Neural progenitor cell (in vitro differentiated cells): ENCODE data around the gene AP1AR. TPM values are rescaled to one million over a fixed set of nuclear protein-coding genes. Genes with fewer than 3 reads are reported as not detected.

ENCODE experiments used
- DNase-seq: peaks from one replicate; pipeline ENCODE4 v3.0.0-alpha.2; 2016; ENCODE audit warnings: low spot score
- H2AFZ ChIP-seq: fragments of 200-600 bp; sonication (generic); replicated peaks from 2 replicates; pipeline ENCODE4 v1.6.1; 2016; ENCODE audit warnings: antibody characterized with exemption
- H3F3A ChIP-seq: fragments of 200-600 bp; sonication (generic); 2 replicates; pipeline ENCODE4 v1.6.1; 2016; ENCODE audit warnings: antibody characterized with exemption, low read depth
- H3K27ac ChIP-seq: fragments of 200-600 bp; sonication (generic); 2 replicates; pipeline ENCODE4 v1.5.1; 2016; ENCODE audit warnings: mild to moderate bottlenecking
- H3K27me3 ChIP-seq: fragments of 200-600 bp; sonication (generic); 2 replicates; pipeline ENCODE4 v1.6.1; 2016; ENCODE audit warnings: mild to moderate bottlenecking, moderate library complexity
- H3K36me3 ChIP-seq: fragments of 200-600 bp; sonication (generic); 2 replicates; pipeline ENCODE4 v1.5.1; 2016
- H3K4me1 ChIP-seq: fragments of 200-600 bp; sonication (generic); 2 replicates; pipeline ENCODE4 v1.6.1; 2016; ENCODE audit warnings: mixed run types
- H3K4me2 ChIP-seq: fragments of 200-600 bp; sonication (generic); 2 replicates; pipeline ENCODE4 v1.6.1; 2016
- H3K4me3 ChIP-seq: fragments of 200-600 bp; sonication (generic); 2 replicates; pipeline ENCODE4 v1.5.1; 2016
- H3K79me2 ChIP-seq: fragments of 200-600 bp; sonication (generic); 2 replicates; pipeline ENCODE4 v1.6.1; 2016; ENCODE audit warnings: low read depth
- H3K9ac ChIP-seq: fragments of 200-600 bp; sonication (generic); 2 replicates; pipeline ENCODE4 v1.6.1; 2016
- H3K9me3 ChIP-seq: fragments of 200-600 bp; sonication (generic); 2 replicates; pipeline ENCODE4 v1.5.1; 2016; ENCODE audit warnings: low read depth
- H4K20me1 ChIP-seq: fragments of 200-600 bp; sonication (generic); 2 replicates; pipeline ENCODE4 v1.6.1; 2016; ENCODE audit warnings: low read depth
- H3K27ac Mint-ChIP-seq: 3 replicates; pipeline ENCODE4 v1.8.0; 2021; ENCODE audit warnings: mixed read lengths
- H3K27me3 Mint-ChIP-seq: 2 replicates; pipeline ENCODE4 v1.8.0; 2022; ENCODE audit warnings: low read depth, mild to moderate bottlenecking, inconsistent platforms, moderate library complexity, mixed read lengths; ENCODE audit not compliant: insufficient read depth
- H3K36me3 Mint-ChIP-seq: 3 replicates; pipeline ENCODE4 v1.8.0; 2021; ENCODE audit warnings: mixed read lengths
- H3K4me1 Mint-ChIP-seq: 3 replicates; pipeline ENCODE4 v1.8.0; 2021; ENCODE audit warnings: mixed read lengths
- H3K4me3 Mint-ChIP-seq: 3 replicates; pipeline ENCODE4 v1.8.0; 2021; ENCODE audit warnings: mild to moderate bottlenecking, moderate library complexity, mixed read lengths
- H3K9me3 Mint-ChIP-seq: 3 replicates; pipeline ENCODE4 v1.8.0; 2020; ENCODE audit warnings: mixed read lengths
- EZH2 ChIP-seq: fragments of 200-600 bp; sonication (generic); IDR thresholded peaks from 2 replicates; pipeline ENCODE4 v1.6.1; 2017; ENCODE audit warnings: antibody characterized with exemption, mild to moderate bottlenecking, moderate library complexity
- EZH2phosphoT487 ChIP-seq: fragments of 200-600 bp; sonication (generic); IDR thresholded peaks from 2 replicates; pipeline ENCODE4 v1.6.1; 2017; ENCODE audit warnings: antibody characterized with exemption
- total RNA-seq: library from RNA; depleted of rRNA; stranded (reverse); fragments of >200 nt; gene quantifications from 2 replicates; pipeline ENCODE4 v1.2.3, GENCODE V29; 2015; ENCODE audit warnings: low replicate concordance
- TF ChIP-seq, protein P1 (sequence below): fragments of 200-600 bp; sonication (generic); IDR thresholded peaks from 2 replicates; pipeline ENCODE4 v1.5.1; 2017; ENCODE audit warnings: antibody characterized with exemption, mild to moderate bottlenecking

AP1AR gene
- total RNA-seq, 1 donor from 2014 or later, result 41.9 TPM

DNA sequence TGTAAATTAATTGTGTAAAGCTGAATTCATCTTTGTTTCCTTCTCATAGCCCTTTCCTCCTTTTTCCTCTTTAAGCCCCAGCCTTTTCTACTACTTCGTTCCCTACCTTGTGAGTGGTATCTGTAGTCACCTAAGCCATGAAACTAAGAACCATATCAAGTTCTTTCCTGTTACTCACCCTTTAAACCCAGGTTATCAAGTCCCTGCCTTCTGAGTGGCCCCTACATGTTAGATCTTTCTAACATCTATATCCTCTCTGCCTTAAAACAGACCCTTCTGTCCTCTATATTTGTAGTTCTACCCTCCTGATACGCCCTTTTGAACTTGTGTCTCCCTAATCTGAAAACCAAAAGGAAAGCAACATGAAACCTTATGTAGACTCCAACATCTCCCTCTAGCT lies 7.2 kb downstream of the AP1AR start:
- Histone ChIP-seq H3F3A (no peaks in the 10 kb centered on the region), H3K4me2 (no peak overlapping the region), H2AFZ (no peak overlapping the region), H3K9me3 (no peaks in the 10 kb centered on the region), H3K9ac (no peak overlapping the region), H3K36me3 (peaks cover 6% of the 10 kb centered on the region), H3K79me2 (peaks cover 98% of the 10 kb centered on the region), H3K4me1 (no peaks in the 10 kb centered on the region), H3K4me3 (no peak overlapping the region), H4K20me1 (peaks cover 60% of the 10 kb centered on the region), H3K27me3 (no peaks in the 10 kb centered on the region), H3K27ac (no peak overlapping the region)
- Mint-ChIP-seq H3K36me3 (no peaks in the 10 kb centered on the region), H3K27ac (no peak overlapping the region), H3K4me3 (no peak overlapping the region), H3K9me3 (no peaks in the 10 kb centered on the region), H3K27me3 (no peaks in the 10 kb centered on the region), H3K4me1 (peaks cover 6% of the 10 kb centered on the region)
- TF ChIP-seq EZH2 (no peak), EZH2phosphoT487 (no peak)
- TF ChIP-seq, protein P1, sequence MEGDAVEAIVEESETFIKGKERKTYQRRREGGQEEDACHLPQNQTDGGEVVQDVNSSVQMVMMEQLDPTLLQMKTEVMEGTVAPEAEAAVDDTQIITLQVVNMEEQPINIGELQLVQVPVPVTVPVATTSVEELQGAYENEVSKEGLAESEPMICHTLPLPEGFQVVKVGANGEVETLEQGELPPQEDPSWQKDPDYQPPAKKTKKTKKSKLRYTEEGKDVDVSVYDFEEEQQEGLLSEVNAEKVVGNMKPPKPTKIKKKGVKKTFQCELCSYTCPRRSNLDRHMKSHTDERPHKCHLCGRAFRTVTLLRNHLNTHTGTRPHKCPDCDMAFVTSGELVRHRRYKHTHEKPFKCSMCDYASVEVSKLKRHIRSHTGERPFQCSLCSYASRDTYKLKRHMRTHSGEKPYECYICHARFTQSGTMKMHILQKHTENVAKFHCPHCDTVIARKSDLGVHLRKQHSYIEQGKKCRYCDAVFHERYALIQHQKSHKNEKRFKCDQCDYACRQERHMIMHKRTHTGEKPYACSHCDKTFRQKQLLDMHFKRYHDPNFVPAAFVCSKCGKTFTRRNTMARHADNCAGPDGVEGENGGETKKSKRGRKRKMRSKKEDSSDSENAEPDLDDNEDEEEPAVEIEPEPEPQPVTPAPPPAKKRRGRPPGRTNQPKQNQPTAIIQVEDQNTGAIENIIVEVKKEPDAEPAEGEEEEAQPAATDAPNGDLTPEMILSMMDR, result no peak
- no peak for DNase-seq

DNA sequence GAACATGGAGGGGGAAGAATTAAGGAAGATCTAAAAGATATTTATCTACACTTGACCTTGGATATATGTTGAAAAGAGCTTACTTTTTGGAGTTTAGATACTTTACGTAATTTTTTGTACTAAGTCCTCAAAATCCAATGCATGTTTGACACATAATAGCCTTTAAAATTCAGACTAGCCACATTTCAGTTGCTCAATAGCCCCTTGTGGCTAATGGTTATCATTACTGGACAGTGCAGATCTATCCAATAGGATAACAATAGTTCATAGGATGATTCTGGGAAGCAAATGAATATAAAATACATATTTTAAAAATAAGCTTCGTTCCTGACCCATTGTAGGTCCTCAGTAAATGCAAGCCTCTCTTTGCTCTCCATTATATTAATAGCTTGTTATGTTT lies 13.8 kb downstream of the AP1AR start:
- H3K4me3 ChIP-seq, result no peak overlapping the region
- peaks cover 32% of the 10 kb centered on the region for H4K20me1 ChIP-seq
- no peak overlapping the region for H3K27ac ChIP-seq
- H3K9ac ChIP-seq, result no peak overlapping the region
- H3K4me3 Mint-ChIP-seq, result no peak overlapping the region
- no peaks in the 10 kb centered on the region for H3K27me3 ChIP-seq
- no peak overlapping the region for H2AFZ ChIP-seq
- H3K36me3 Mint-ChIP-seq, result no peaks in the 10 kb centered on the region
- peaks cover under 1% of the 10 kb centered on the region for H3K4me1 Mint-ChIP-seq
- no peak for DNase-seq
- peaks cover 94% of the 10 kb centered on the region for H3K79me2 ChIP-seq
- H3K4me2 ChIP-seq, result no peak overlapping the region
- no peaks in the 10 kb centered on the region for H3K9me3 ChIP-seq
- no peak overlapping the region for H3K27ac Mint-ChIP-seq
- no peaks in the 10 kb centered on the region for H3K4me1 ChIP-seq
- H3K27me3 Mint-ChIP-seq, result no peaks in the 10 kb centered on the region
- TF ChIP-seq, protein P1, result no peak
- TF ChIP-seq EZH2phosphoT487, result no peak
- TF ChIP-seq EZH2, result no peak
- no peaks in the 10 kb centered on the region for H3F3A ChIP-seq
- H3K9me3 Mint-ChIP-seq, result no peaks in the 10 kb centered on the region
- peaks cover 6% of the 10 kb centered on the region for H3K36me3 ChIP-seq

DNA sequence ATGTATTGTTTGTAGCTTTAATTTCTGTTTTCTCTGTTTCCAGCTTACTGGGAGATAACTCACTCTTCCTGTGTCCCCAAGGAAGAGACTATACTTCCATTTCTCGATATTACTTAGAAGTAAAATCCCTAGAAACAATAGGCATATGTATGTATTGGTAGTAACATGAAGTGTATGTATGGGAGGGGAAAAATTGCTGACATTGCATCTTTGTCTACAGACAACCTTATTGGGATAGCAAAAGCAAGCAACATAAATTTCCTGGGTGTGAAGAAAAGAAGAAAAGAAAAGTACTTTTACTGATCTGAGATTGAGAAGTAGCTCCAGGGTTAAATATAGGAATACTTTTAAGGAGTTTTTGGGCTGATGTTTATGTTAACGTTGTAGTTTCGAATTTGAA lies 15.4 kb downstream of the AP1AR start:
- H3F3A ChIP-seq, result no peaks in the 10 kb centered on the region
- H3K4me1 ChIP-seq, result peaks cover 4% of the 10 kb centered on the region
- peaks cover 1% of the 10 kb centered on the region for H3K36me3 ChIP-seq
- H3K9ac ChIP-seq, result no peak overlapping the region
- peaks cover 22% of the 10 kb centered on the region for H4K20me1 ChIP-seq
- H3K79me2 ChIP-seq, result peaks cover 88% of the 10 kb centered on the region
- H3K27me3 Mint-ChIP-seq, result no peaks in the 10 kb centered on the region
- DNase-seq, result no peak
- H3K4me2 ChIP-seq, result no peak overlapping the region
- no peak overlapping the region for H3K4me3 ChIP-seq
- H3K9me3 ChIP-seq, result no peaks in the 10 kb centered on the region
- TF ChIP-seq EZH2, result no peak
- TF ChIP-seq EZH2phosphoT487, result no peak
- TF ChIP-seq, protein P1, result no peak
- peaks cover 10% of the 10 kb centered on the region for H3K4me1 Mint-ChIP-seq
- no peak overlapping the region for H3K27ac Mint-ChIP-seq
- H3K9me3 Mint-ChIP-seq, result no peaks in the 10 kb centered on the region
- no peak overlapping the region for H3K4me3 Mint-ChIP-seq
- no peaks in the 10 kb centered on the region for H3K36me3 Mint-ChIP-seq
- no peak overlapping the region for H2AFZ ChIP-seq
- H3K27me3 ChIP-seq, result no peaks in the 10 kb centered on the region
- no peak overlapping the region for H3K27ac ChIP-seq
